Endothelial cell of hepatic sinusoid (primary cell): Measurements from ENCODE around the gene TANC1.

Experiments used
- in situ Hi-C: cut with HindIII; loops from 2 replicates; pipeline ENCODE4 v1.10.0; 2017; ENCODE audit warnings: low sequenced_read_pairs

The TANC1 gene

GRCh38 chr2:158993721-158994587 is 25.5 kb downstream of the TANC1 start:
- in situ Hi-C loops = no loop called here

DNA sequence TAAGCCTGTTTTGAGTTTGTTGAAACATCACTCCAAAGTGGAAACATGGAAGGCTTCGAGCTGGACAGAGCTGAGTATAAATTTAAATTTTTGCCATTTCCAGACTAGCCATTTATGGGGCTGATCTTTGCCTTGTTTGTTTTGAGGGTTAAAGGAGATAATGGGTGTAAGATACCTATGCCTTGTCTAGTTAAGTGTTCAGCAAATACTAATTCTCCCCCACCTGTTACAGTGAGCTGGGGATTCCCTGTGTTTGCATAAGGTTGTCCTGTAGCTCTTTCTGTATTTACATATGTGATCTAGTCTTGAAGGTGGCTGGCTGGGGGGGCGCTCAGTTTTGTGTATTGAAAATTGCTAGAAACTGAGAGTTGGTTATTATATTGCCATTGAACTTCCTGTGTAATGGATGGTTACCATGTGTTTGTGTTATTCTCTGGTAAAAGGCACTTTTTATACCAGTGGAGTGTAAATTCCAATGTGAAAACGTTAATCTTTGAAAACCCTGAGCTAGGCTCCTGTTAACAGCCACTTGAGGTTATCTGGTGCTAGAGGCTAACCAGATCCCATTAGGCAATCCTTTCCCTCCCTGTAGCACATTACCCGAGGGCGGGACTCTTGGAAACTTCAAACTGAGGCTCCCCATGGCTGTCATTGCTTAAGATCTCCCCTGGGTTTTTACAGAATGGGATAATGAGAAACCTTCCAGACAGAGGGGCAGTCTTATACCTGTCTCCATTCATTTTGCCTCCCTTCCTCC is 26.7 kb downstream of the TANC1 start:
- in situ Hi-C loops = no loop called here

GRCh38 chr2:158995677-158996049 is 27.2 kb downstream of the TANC1 start:
- in situ Hi-C loops = no loop called here

GRCh38 chr2:158996378-158996993 is 28.0 kb downstream of the TANC1 start:
- in situ Hi-C loops = no loop called here

DNA sequence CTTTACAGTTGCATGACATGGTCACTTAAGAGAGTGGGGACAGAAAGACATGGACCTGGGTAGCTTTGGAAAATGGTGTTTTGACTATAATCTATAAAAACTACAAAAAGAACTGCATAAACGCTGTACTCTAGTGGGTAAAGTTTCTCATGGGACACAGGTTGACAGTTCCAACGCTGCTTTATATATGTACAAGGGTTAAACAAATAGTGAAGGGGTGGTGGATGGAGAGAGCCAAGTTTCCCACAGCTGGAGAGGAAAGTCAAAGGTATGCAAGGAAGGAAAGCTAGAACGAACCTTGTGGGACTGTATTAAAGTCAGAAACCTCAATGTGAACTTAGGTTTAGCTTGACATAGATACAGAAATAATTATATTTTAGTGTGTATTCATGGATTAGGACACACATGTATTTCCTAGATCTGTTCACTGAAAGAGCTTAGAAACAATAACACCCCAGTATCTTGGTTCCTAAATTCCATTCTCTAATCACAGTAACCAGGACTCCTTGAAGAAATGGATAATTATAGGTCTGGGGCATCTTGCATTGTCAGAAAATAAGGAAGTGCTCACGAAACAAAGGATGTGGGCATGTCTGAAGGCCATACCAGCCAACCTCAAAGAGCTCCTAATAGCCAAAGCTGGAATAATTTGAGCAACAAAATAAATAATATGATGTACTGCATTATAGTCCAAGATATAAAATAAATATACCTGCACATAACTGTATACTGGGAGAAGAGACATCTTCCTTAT is 28.8 kb downstream of the TANC1 start:
- in situ Hi-C loops = no loop called here

GRCh38 chr2:158998551-158999248 is 30.3 kb downstream of the TANC1 start:
- in situ Hi-C loops = no loop called here

DNA sequence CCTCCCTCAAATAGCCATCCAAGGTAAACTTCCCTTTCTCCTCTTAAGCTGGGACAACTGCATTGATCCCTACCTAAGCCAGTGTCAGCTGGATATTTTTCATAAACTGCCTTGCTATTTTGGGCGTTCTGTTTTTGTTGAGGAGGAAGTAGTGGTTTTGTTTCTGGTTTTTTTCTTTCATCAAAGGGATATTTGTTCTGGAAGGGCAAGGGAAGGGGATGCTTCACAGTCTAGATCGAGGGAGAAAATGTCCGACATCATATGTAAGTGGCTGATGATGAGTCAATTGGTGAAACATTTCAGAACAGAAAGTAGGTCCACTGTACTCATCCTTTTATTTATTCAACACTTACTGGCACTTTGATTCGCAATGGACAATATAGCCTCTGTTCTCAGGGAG is 31.0 kb downstream of the TANC1 start:
- in situ Hi-C loops = no loop called here

GRCh38 chr2:159000072-159000471 is 31.6 kb downstream of the TANC1 start:
- in situ Hi-C loops = no loop called here

DNA sequence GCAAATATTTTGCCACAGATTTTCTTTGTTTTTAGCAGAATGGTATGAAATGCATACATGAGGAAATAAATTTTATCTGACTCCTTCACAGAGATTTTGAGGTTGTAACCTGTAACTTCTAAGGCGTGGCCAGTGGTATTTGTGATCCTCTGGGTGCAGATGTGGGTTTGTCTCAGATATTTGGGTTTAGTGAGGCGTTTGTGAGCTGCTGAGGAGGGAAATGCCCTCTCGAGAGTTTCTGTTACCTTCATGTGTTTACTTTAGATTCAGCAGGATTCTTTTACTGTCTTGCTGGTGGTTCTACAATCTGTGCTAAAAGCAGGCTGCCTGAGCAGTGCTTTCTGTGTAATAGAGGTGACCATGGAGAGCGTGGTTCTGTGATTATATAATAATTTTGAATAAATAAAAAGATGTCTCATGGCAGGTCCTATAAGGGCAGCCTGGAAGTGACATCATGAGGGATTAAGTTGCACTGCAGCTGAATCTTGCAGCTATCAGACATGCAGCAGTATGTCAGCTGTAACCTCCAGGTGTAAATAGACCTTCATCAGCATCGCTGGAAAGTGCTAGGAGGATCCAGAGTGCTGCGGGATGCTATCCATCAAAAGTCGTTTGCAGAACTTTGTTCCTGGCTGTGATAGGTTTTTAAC is 34.1 kb downstream of the TANC1 start:
- in situ Hi-C loops = no loop called here

- in situ Hi-C loops = no loop called here
Measured at GRCh38 chr2:159003555-159003954, 35.1 kb downstream of the TANC1 start.

DNA sequence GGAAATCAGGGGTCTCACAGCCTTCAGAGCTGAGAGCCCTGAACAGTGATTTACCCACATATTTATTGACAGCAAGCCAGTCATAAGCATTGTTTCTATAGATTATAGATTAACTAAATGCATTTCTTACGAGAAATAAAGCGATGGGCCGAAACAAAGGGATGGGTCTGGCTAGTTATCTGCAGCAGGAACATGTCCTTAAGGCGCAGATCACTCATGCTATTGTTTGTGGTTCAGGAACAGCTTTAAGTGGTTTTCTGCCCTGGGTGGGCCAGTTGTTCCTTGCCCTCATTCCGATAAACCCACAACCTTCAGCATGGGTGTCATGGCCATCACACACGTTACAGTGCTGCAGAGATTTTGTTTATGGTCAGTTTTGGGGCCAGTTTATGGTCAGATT is 36.4 kb downstream of the TANC1 start:
- in situ Hi-C loops = no loop called here

- in situ Hi-C loops = no loop called here
Measured at GRCh38 chr2:159009940-159010339, 41.5 kb downstream of the TANC1 start.

- in situ Hi-C loops = no loop called here
Measured at GRCh38 chr2:159010340-159010739, 41.9 kb downstream of the TANC1 start.

DNA sequence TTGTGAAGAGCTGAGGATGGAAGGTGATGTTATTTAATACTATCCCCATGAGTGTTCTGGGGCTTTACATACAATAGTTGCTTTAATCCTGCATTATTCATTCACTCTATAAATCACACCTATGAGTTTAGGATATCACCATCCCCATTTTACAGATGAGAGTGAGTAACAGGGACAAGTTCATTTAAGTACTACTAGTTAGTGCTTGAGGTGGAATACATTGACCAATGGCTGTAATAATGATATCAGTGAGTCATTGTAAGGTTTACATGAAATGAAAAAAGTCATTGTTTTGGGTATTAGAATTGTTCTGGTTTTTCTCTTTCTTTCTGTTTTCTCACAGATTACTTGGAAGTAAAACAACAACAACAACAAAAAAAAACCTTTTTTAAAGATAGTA is 42.5 kb downstream of the TANC1 start:
- in situ Hi-C loops = no loop called here

DNA sequence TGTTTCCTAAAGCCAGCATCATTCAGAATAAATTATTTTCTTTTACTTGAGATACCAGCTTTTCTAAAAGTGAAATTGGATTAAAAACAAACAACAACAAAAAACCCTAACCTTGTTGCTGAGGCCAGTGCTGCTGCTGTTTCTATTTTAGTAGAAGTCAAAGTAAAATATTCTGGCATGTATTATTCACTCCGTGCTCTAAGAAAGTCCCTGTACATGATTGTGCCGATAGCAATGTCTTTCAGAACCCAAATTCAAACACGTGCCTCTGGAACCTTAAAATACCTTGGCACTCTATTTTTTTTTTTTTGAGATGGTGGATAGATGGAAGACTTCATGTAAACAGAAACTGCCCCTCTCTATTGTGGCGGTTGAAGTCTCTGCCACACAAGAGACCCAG is 43.7 kb downstream of the TANC1 start:
- in situ Hi-C loops = no loop called here

DNA sequence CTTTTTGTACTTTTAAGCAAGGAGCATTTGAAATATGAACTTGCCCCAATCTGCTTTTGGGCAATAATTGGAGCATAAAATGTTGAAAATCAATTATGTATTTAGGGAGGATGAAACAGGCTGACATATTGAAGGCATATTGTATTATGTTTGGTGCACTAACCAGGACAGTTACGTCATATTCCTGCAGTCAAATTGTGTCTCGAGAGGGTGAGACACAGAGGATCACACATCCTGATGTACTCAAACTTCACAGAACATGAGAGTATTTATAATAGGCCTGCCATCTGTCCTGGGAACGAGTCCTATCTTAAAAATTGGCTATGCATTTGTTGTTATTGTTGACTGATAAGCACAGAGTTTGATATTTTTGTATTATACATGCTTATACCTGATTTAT is 44.7 kb downstream of the TANC1 start:
- in situ Hi-C loops = no loop called here

- in situ Hi-C loops = no loop called here
Measured at GRCh38 chr2:159015174-159015573, 46.7 kb downstream of the TANC1 start.

DNA sequence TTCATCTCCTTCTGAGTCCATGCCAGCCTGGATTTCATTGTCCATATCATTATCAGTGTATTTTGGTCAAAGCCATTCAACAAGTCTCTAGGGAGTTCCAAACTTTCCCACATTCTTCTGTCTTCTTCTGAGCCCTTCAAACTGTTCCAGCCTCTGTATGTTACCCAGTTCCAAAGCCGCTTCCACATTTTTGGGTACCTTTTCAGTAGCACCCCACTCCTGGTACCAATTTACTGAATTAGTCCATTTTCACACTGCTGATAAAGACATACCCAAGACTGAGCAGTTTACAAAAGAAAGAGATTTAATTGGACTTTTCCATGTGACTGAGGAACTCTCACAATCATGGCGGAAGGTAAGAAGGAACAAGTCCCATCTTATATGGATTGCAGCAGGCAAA is 47.4 kb downstream of the TANC1 start:
- in situ Hi-C loops = no loop called here

GRCh38 chr2:159017837-159018236 is 49.4 kb downstream of the TANC1 start:
- in situ Hi-C loops = no loop called here

DNA sequence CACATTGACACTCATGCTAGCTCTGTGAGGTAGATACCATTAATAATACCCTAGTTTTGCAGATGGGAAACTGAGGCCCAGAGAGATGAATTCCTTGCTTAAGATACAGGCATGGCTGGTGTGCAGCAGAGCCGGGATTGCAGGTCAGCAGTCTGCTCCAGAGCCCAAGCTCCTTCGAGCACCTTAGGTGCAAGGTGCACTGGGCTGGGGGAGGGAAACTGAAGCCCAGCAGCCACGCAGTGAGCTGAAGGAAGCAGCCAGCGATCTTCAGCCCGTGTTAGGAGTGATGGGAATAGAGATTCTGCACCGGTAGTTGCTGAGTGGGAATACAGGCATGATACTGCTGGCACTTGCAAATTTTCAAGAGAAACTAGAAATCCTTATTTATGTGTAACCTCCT is 50.6 kb downstream of the TANC1 start:
- in situ Hi-C loops = no loop called here
